AG20443 (cell line): Measurements from ENCODE around the gene AKAP6.
A peak's percentile ranks its signal among the peaks of the same experiment; 100 is the strongest.
"Not testable (repeated sequence)": the region's sequence is repeated elsewhere in the genome, so short reads cannot be mapped to it uniquely, and the experiment has no call there.

Experiments
- DNase-seq: peaks from one replicate; pipeline ENCODE4 v3.0.0; 2012; ENCODE audit warnings: low spot score, mixed read lengths

The AKAP6 gene

GRCh38 chr14:32374155-32374554 is 45.1 kb downstream of the AKAP6 start:
- no peak for DNase-seq

DNA sequence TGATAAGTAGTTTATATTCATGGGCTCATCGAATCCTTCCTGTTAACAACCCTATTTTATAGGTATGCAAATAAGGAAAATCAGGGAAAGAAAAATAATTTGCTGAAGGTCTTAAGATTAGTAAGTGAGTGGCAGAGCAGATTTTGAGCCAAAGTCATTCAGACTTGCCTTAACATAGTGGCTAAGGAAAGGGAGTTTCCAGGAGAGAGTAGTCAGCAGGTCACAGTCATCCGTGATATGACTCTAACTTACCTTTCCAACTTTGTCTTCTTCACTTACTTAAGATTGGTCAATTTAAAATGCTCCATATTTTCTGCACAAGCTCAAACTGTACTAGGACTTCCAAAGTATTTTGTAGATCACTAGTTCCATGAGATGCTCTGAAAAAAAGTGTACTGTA is 46.6 kb downstream of the AKAP6 start:
- no peak for DNase-seq

- no peak for DNase-seq
Observed at GRCh38 chr14:32377046-32377646, 48.0 kb downstream of the AKAP6 start.

DNA sequence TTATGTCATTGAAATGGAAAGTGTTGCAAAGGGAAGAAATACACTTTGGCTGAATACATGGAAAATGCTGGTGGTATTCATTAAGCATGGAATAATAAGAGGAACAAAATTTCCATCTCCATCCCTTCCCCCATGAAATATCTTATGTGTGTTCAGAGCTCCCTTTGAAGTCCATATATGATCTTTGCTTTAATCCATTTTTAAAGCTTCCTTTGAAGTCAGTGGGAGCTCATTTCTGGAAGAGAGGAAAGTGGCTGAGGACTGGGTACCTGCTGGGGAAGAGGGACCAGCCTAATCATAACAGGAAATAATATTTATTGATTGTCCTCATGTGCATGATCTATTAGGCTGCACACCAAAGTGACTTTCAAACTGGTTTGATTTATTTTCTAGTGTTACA is 49.2 kb downstream of the AKAP6 start:
- no peak for DNase-seq

GRCh38 chr14:32379447-32379846 is 50.3 kb downstream of the AKAP6 start:
- DNase-seq: no peak

DNA sequence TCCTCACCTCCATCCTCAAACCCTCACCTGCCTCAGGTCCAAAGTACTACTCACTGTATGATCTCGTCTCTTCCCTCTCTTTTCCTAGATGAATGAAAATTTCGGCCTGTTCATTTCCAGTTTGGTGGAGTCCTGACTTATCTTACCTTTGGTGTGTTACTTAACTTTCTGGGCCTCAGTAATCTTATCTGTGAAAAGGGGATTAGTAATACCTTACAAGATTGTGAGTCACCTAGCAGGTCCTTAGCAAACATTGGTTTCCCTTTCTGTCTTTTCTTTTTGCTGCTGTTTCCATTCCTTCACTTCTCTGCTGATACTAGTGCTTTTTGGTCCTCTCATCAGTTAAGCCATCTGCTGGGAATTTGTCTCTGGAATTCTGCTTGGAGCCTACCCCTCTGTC is 52.8 kb downstream of the AKAP6 start:
- no peak for DNase-seq

DNA sequence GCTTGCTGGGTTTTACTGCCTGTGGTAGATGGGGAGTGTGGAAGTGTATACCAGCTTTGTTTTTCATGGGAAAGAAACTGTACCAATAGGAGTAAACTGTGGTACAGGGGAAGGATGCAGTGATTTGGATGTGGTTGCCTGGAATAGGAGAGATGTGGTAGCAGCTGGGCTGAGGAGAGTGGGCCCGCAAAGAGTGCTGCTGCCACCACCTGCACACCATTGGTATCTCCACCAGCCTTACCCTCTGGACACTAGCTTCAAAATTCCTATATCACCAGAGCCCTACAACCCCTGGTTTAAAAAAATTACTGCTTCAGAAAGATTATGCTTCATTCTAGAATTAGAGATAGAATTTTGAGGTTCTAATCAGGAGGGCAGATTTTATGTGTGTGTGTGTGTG is 53.6 kb downstream of the AKAP6 start:
- DNase-seq: peak; percentile 35

DNA sequence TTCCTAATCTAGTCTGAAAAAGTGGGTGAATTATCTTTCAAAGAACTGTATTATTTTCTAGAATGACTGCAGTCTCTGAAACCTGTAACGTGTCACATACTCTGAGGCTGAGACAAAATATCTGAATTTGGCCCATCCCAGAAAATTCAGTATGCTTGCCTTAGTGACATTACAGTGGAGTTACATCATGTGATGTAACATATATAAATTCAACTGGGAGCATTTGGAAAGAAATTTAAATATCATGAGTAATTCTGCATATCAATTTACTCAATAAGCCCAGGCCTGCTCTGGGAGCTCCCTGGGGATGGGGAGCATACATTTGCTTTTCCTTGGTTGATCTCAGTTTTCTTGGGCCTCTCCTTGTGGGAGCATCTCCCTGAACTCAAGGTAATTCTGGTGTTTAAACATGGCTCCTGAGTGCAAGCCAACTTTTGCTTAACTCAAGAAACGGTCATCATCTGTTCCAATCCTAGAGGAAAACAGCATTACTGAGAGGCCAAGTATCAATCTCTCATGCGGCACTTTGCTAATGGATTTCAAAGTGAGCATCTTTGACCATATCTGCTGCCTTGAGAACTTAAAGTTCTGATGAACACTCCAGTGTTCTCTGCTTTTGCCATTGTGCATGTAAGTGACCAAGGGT is 54.4 kb downstream of the AKAP6 start:
- DNase-seq: no peak

DNA sequence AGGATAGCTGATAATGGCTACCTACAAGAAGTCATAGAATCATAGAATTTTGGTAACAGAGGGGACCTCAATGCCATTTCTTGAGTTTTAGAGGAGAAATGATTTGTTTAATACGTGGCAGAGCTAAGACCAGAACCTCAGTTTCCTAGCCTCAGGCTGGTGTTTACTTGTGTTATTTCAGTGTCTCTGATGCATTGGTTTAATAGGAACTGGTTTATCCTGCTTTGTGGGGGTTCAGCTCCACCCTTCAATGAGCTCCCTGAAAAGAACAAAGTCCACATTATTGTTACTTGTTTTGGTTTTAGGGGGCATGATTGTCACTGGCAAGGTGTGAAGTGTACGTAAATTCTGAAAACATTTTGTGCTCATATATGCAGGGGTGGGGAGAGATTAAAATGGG is 55.4 kb downstream of the AKAP6 start:
- no peak for DNase-seq

DNA sequence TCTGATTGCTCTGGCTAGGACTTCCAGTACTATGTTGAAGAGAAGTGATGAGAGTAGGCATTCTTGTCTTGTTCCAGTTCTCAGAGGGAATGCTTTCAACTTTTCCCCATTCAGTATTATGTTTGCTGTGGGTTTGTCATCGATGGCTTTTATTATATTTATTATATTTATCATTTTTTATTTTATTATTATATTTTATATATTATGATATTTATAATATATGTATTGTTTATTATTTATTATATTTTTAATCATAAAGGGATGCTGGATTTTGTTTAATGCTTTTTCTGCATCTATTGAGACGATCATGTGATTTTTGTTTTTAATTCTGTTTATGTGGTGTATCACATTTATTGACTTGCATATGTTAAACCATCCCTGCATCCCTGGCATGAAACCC is 58.2 kb downstream of the AKAP6 start:
- not testable (repeated sequence) for DNase-seq

GRCh38 chr14:32393119-32393518 is 64.0 kb downstream of the AKAP6 start:
- no peak for DNase-seq

GRCh38 chr14:32394038-32394437 is 64.9 kb downstream of the AKAP6 start:
- DNase-seq: no peak

- DNase-seq: no peak
Observed at GRCh38 chr14:32396885-32397284, 67.8 kb downstream of the AKAP6 start.

DNA sequence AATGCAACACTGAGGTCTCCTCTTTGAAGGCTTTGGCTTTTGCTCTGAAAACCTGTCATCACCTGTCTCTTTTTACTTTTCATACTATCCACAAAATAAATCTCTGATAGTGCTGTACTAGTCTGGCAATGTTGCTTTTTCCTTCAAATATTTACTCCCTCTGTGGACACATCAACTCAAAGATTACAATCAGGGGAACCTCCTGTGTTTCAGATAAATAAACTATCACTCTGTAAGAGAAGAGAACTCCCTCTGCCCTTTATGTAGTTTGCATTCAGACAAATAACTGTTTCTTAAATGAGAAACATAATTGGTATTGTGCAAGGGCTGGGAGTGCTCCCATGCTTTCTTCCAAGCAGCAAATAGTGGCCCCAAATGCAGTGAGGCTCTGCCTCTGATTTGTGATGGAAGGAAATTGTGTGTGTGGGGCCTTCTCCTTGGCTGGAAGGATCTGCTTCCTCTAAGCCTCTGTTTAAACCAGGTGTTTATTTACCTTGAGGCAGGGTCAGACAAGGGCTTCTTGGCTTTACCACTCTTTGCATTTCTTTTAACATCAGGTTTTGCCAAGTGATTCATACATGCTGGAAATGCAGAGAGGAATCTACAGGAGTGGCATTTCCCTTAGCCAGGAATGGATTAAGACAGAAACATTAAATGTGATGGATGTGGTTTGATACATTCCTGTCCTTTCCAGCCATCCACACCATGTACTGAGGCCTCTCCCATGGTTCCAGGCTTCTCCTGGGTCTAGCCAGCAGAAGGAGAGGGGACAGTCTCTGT is 69.0 kb downstream of the AKAP6 start:
- DNase-seq: peak; percentile 33

GRCh38 chr14:32399920-32400319 is 70.8 kb downstream of the AKAP6 start:
- no peak for DNase-seq

DNA sequence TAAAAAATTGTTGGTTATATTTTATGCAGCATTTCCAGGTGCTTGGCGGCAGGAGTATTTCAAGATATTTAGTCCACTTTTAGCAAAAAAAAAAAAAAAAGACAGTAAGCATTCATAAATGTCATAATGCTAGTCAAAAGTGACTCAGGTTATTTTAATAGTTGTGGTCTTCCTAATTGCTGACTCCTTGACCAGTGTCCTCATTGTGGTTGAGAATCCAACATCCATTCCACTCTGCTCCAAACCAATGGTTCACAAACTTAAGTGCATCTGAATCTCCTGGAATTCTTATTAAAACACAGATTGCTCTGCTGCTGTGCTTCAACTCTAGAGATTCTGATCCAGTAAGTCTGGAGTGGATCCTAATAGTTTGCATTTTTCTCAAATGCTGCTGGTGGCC is 71.4 kb downstream of the AKAP6 start:
- peak; percentile 56 for DNase-seq

DNA sequence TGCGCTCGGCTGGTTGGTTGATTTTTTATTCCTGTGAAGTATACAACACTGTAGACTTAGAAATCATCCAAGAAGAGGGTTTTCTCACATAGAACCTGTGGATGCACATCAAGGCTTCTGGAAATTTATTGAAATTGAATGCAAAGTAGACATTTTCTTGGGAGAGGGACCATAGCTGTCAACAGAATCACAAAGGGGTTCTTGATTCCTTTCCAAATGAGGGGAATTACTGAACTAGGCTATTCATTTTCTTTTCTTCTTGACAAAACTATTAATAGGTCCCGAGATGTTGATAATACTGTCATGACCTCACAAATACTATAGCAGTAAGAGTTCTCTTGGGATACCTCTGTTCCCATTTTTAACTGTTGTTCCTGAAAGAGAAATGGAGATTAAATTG is 73.9 kb downstream of the AKAP6 start:
- no peak for DNase-seq

DNA sequence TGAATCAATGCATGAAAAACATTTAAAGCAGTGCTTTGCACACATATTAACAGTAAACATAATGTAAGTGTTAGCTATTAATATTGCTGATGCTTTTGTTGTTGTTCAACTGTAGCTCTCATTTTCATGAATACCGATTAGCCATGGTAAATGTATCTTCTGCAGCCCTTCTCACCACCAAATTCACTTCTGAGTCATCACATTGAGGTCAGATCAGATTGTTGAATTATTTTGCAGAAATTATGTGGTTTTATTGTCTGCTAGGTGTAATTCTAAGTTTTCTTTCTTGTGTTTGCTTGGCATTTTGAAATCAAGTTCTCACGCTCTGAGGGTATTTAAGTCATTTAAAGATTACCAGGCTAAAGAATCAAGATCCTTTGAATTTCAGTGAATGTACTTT is 74.6 kb downstream of the AKAP6 start:
- DNase-seq: peak; percentile 18

DNA sequence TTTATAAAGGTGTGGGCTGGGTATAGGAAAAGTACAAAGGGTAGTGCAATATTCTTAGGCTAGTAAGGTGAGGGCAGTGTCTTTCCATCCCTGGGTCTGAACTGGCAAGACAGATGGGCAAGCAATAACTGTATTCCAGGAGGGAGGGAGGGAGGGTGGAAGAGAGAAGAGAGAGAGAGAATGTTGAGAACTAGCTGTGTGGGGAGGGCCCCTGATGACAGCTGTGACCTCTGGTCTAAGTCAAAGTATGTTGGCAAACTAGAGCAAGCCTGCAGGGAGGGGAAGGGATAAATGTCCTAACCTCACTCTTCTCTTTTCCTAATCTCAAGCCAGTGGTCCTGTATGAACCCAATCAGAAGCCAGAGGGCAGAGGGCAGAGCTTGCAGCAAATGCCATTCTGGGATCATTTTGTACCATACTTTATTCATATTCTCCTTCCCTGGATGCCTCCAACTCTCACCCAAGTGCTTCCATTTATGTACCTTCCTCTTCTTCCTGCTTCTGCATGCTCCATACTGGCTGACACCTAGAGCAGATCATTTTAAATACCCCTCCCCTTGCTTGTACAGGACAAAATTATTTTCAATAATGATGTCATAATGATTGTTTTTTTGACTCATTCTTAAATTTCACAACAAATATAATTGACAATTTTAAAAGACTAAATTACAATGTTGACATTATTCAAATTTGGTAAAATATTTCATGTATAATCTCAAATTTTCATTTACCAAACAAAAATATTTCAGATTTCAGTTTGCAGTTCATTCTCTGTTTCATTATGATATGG is 75.9 kb downstream of the AKAP6 start:
- DNase-seq: no peak

DNA sequence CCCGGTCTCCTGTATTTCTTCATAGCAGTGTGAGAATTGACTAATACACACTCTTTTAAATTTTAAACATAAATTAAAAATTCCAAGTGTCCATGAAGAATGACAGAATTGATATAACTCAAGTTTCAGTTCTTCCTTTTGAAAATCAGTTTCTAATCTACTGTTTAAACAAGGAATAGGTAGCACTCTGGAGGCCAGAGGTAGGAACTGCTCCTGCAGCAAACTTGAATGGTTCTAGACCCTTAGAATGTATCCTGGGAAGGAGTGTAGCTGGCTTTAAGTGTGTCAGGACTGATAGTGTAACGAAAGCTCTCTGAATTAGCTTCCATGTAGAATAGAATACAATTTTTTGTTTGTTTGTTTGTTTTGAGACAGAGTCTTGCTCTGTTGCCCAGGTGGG is 76.8 kb downstream of the AKAP6 start:
- no peak for DNase-seq

DNA sequence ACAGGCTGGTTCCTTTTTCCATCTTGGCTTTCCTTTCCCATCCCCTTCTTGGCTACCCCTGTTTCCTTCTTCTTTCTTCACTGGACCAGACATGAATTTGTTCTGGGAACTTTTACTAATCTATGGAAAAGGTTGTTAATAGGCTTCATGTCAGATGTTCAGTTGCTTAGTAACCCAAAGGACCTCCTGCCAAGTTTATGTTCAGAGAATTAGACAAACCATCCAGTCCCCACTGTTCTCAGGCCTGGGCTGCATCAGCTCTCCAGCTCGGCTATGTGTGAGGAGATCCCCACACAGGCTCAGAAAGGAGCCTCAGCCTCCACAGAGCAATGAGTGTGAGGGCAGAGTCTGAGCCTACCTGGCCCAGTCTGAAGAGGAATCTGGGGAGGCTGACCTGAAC is 78.0 kb downstream of the AKAP6 start:
- no peak for DNase-seq

DNA sequence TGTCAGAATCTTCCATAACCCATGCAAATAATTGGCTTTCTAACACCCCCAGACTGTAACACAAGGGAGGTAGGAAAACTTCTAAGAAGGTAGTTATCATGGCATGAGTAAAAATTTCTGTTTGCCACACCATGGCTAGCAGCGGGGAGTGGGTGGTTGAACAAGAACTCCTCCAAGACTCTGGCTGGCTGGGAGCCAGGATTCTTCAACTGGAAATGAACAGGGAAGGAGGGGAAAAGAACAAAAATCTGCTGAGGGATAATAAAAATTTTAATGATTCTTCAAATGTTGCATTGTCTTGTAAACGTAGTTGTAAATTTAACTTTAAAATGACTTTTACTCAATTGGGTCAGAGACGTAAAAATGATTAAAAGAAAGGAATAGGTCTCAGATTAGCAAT is 78.9 kb downstream of the AKAP6 start:
- DNase-seq: no peak

DNA sequence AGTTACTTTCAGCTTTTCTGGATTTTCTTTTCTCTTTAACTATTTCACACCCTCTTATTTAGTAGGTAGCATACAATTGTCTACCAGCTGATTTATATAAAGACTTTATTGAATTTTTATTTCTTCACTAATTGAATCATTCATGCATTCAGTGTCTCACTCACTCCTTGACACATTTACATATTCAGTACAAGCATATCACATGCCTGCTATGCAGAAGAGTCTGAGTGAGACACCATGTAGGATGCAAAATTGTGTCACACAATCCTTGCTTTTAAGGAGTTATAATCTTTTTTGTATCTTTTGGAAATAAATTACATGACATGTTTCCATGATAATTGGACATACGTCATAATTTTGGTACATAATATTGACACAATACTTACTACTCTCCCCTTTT is 83.0 kb downstream of the AKAP6 start:
- DNase-seq: no peak
